MG63 (cell line): ENCODE data around the gene KLF3. TPM values are rescaled to one million over a fixed set of nuclear protein-coding genes. Genes with fewer than 3 reads are reported as not detected.

ENCODE experiments used
- DNase-seq: peaks from one replicate; pipeline ENCODE4 v3.0.0-alpha.2; 2020
- H3K27me3 ChIP-seq: fragments of 250-450 bp; sonication (Bioruptor Pico); 2 replicates; pipeline ENCODE4 v1.5.1; 2020; ENCODE audit warnings: mild to moderate bottlenecking, moderate library complexity
- H3K36me3 ChIP-seq: fragments of 250-450 bp; sonication (Bioruptor Pico); 2 replicates; pipeline ENCODE4 v1.5.1; 2020; ENCODE audit warnings: mild to moderate bottlenecking, moderate library complexity
- H3K4me3 ChIP-seq: fragments of 250-450 bp; sonication (Bioruptor Pico); 2 replicates; pipeline ENCODE4 v1.5.1; 2020; ENCODE audit warnings: mild to moderate bottlenecking, moderate library complexity
- H3K9me3 ChIP-seq: fragments of 250-450 bp; sonication (Bioruptor Pico); 2 replicates; pipeline ENCODE4 v1.5.1; 2020; ENCODE audit warnings: mild to moderate bottlenecking, moderate library complexity
- total RNA-seq: library from RNA; depleted of rRNA; stranded (reverse); fragments of >200 nt; shearing (Covaris generic); gene quantifications from 2 replicates; pipeline ENCODE4 v1.2.3, GENCODE V29; 2014; ENCODE audit warnings: low replicate concordance

The KLF3 gene
- total RNA-seq, 1 experiment from 2014 or later, result 1.9 TPM

GRCh38 chr4:38703635-38704034 lies 39.6 kb downstream of the KLF3 start:
- Histone ChIP-seq H3K9me3 (no peaks in the 10 kb centered on the region), H3K36me3 (peaks cover 6% of the 10 kb centered on the region; the same call in 1 of the 2 replicates), H3K4me3 (no peak overlapping the region), H3K27me3 (no peaks in the 10 kb centered on the region)
- DNase-seq, result no peak

DNA sequence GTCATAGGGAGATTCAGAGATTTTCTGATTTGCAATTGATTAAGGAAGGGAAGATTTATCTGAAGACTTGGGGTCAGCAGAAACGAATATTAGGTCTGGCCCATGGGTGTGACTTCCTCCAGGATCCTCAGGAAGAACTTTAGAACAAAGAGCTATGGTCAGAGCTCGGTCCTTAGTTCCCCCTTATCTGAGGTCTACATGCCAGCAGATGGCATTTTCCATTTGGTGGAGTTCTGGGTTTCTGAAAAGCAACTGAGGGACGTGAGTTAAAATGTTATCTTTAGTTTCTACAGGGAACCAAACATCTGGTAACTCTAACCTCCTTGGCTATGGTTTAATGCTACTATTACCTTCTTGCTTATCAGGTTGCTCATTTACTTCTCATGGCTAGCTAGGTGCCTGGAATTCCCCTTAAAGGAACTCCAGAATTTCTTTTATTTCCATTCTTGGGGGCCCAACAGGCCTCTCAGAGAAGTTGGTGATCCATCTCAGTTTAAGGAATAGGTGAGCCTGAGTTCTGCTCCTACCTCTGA lies 40.7 kb downstream of the KLF3 start:
- Histone ChIP-seq H3K36me3 (0 out of 2 replicates have a peak, but pooled peaks cover 4% of the 10 kb centered on the region), H3K27me3 (no peaks in the 10 kb centered on the region), H3K4me3 (no peak overlapping the region), H3K9me3 (no peaks in the 10 kb centered on the region)
- no peak for DNase-seq

DNA sequence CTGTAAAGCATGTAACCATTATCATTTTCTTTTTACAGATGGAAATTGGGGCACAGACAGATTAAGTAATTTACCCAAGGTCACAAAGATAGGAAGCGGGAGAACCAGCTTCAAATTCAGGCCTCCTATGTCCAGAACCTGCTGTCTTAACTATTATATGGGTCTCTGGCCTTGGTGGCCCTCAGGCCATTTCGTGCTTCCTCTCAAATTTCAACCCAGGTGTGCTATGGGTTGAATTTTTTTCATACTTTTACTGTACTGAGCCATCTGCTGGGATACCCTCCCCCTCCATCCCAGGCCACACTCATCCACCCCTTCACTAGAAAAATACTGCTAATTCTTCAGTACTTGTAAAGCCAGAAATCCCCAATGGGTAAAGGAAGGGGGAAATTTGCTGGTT lies 42.3 kb downstream of the KLF3 start:
- DNase-seq, result no peak
- Histone ChIP-seq H3K9me3 (no peaks in the 10 kb centered on the region), H3K4me3 (no peak overlapping the region), H3K27me3 (no peaks in the 10 kb centered on the region), H3K36me3 (no peaks in the 10 kb centered on the region)

DNA sequence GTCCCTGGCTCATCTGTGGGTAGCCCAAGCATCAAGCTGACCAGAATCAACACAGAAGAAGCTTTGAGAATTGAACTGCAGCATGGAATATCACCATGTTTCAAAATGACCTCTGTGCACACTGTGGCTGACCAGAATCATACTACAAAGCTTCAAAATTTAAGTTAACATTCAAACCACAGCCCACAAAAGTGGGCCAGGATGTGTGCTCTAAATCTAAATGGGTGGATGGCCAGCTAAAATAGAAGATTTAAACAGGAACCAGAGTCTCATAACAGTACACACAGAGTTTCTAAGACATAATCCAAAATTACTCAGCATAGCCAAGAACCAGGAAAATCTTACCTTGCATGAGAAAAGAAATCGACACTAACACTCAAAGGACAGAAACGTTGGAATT lies 46.1 kb downstream of the KLF3 start:
- H3K9me3 ChIP-seq, result no peaks in the 10 kb centered on the region
- H3K36me3 ChIP-seq, result no peaks in the 10 kb centered on the region
- no peak for DNase-seq
- no peaks in the 10 kb centered on the region for H3K27me3 ChIP-seq
- H3K4me3 ChIP-seq, result no peak overlapping the region

DNA sequence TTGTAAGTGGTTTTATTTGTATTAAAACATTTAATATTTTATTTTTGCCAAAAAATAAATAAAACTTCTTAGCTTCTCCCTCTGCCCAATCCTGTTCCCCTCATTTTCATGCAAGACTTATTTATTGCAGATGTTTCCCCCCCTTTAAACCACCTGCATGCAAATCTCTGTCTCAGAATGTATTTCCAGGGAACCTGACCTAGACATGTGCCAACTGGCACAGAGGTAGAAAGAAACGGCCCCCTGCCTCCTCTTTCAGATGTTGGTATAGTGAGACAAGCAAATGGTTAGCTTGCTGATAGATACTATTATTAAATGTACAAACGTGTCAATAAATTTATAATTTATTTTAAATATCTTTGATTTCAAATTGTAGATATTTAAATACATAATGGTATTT lies 47.1 kb downstream of the KLF3 start:
- Histone ChIP-seq H3K9me3 (no peaks in the 10 kb centered on the region), H3K27me3 (no peaks in the 10 kb centered on the region), H3K36me3 (no peaks in the 10 kb centered on the region), H3K4me3 (no peak overlapping the region)
- DNase-seq, result no peak

- no peaks in the 10 kb centered on the region for H3K36me3 ChIP-seq
- no peak for DNase-seq
- no peak overlapping the region for H3K4me3 ChIP-seq
- H3K9me3 ChIP-seq, result no peaks in the 10 kb centered on the region
- H3K27me3 ChIP-seq, result no peaks in the 10 kb centered on the region
Observed at GRCh38 chr4:38715050-38715449, 51.1 kb downstream of the KLF3 start.

GRCh38 chr4:38716256-38716655 lies 52.3 kb downstream of the KLF3 start:
- Histone ChIP-seq H3K9me3 (no peaks in the 10 kb centered on the region), H3K27me3 (no peaks in the 10 kb centered on the region), H3K4me3 (no peak overlapping the region), H3K36me3 (no peaks in the 10 kb centered on the region)
- DNase-seq, result no peak

- DNase-seq, result peak; percentile 53
- no peaks in the 10 kb centered on the region for H3K27me3 ChIP-seq
- H3K4me3 ChIP-seq, result no peak overlapping the region
- H3K36me3 ChIP-seq, result no peaks in the 10 kb centered on the region
- H3K9me3 ChIP-seq, result no peaks in the 10 kb centered on the region
Observed at GRCh38 chr4:38717604-38718003, 53.6 kb downstream of the KLF3 start.

DNA sequence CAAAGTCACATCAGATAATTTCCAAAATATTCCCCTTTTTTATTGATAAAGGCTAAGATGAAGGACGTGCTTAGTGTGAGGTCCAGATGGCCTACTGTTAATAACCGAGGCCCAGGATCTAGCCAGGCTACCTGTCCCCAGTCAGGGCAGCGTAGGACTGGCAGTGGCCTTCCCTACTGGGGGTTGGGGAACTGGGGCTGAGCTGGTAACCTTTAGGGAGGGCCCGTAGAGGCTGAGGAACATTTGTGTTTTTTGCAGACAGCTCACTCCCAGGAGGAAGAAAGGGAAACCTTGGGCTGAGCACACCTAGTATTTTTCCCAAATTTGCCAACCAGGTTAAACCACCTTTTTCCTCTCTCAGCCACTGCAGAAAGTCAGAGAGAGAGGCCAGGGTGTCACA lies 59.1 kb downstream of the KLF3 start:
- H3K36me3 ChIP-seq, result no peaks in the 10 kb centered on the region
- no peaks in the 10 kb centered on the region for H3K9me3 ChIP-seq
- DNase-seq, result no peak
- no peaks in the 10 kb centered on the region for H3K27me3 ChIP-seq
- H3K4me3 ChIP-seq, result no peak overlapping the region

- no peaks in the 10 kb centered on the region for H3K36me3 ChIP-seq
- H3K9me3 ChIP-seq, result no peaks in the 10 kb centered on the region
- no peak overlapping the region for H3K4me3 ChIP-seq
- DNase-seq, result no peak
- H3K27me3 ChIP-seq, result no peaks in the 10 kb centered on the region
Observed at GRCh38 chr4:38723726-38724474, 59.9 kb downstream of the KLF3 start.

- Histone ChIP-seq H3K36me3 (no peaks in the 10 kb centered on the region), H3K27me3 (no peaks in the 10 kb centered on the region), H3K4me3 (no peak overlapping the region), H3K9me3 (no peaks in the 10 kb centered on the region)
- DNase-seq, result no peak
Observed at GRCh38 chr4:38724475-38724808, 60.4 kb downstream of the KLF3 start.

DNA sequence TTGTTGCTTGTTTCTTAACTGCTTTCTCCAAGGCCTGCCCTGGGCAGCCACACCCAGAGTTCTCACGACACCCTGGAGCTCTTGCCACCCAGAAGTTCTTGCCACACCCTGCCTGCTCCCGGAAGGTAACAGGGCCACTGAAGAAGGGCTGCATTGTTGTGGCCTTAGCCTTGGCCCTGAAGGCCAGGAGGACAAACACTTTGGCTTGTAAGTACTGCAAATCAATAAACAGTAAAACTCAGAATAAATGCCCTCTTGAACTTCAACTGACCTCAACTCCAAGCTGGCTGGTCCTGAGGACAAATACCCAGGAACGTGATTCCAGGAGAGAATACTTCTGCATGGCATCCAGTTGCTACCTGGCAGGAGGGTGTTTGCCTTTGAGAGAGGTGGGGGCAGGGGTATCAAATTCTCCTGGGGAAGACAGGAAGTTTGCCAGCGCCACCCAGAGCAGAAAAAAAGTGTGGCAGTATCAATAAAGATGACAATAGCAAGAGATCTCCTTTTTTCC lies 64.7 kb downstream of the KLF3 start:
- DNase-seq, result no peak
- no peak overlapping the region for H3K4me3 ChIP-seq
- no peaks in the 10 kb centered on the region for H3K9me3 ChIP-seq
- H3K27me3 ChIP-seq, result no peaks in the 10 kb centered on the region
- H3K36me3 ChIP-seq, result no peaks in the 10 kb centered on the region

DNA sequence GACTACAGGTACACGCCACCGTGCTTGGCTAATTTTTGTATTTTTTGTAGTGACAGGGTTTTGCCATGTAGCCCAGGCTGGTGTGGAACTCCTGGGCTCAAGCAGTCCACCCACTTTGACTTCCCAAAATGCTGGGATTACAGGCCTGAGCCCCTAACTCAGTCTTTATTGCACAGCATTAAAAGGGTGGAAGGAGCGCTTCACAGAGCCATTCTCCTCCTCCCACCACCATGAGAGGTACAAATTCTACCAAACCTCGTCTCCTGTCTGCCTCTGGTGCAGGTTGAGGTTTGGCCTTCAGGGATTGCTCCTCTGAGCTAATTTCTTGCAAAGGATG lies 66.5 kb downstream of the KLF3 start:
- DNase-seq, result no peak
- H3K9me3 ChIP-seq, result no peaks in the 10 kb centered on the region
- H3K4me3 ChIP-seq, result no peak overlapping the region
- H3K27me3 ChIP-seq, result no peaks in the 10 kb centered on the region
- H3K36me3 ChIP-seq, result no peaks in the 10 kb centered on the region

DNA sequence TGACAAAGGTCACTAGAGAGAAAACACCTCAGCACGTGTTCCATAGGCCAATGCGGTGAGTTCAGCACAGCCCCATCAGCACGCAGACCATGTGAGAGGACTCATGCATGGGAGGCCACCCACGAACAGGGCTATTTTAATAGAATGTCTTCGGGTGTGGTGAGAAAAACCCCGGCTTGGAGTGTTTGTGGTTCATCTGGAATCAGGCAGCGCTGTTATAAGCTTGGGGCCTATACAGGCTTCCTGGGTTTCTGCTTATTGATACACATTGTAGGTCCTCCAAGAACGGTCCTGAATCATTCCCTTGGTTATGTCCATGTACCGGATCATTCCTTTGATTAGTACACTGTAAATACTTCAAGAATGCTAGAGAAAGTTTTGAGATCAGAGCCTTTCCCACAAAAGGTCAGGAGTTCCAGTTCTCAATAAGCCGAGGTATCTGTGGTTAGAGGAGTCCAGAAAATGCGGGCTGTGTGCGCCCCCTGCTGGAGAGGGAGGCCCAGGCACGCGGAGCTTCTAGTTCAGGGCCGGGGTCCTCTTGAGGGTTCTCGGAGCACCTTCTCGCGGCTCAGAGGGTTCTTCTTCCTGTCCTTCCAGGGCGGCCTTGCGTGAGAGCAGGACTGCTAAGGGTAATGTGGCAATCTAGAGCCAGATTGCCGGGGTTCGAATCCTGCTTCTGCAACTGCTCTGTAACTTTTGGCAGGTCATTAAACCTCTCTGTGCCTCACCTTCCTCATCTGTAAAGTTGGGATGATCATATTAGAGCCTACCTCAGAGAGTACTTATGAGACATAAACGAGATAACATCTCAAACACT lies 67.0 kb downstream of the KLF3 start:
- H3K9me3 ChIP-seq, result no peaks in the 10 kb centered on the region
- no peaks in the 10 kb centered on the region for H3K36me3 ChIP-seq
- H3K4me3 ChIP-seq, result no peak overlapping the region
- DNase-seq, result peak; percentile 63
- H3K27me3 ChIP-seq, result no peaks in the 10 kb centered on the region

- Histone ChIP-seq H3K4me3 (no peak overlapping the region), H3K9me3 (no peaks in the 10 kb centered on the region), H3K36me3 (no peaks in the 10 kb centered on the region), H3K27me3 (no peaks in the 10 kb centered on the region)
- no peak for DNase-seq
Observed at GRCh38 chr4:38733663-38734062, 69.7 kb downstream of the KLF3 start.

- Histone ChIP-seq H3K36me3 (no peaks in the 10 kb centered on the region), H3K9me3 (no peaks in the 10 kb centered on the region), H3K4me3 (no peak overlapping the region), H3K27me3 (no peaks in the 10 kb centered on the region)
- DNase-seq, result no peak
Observed at GRCh38 chr4:38734446-38734845, 70.4 kb downstream of the KLF3 start.

DNA sequence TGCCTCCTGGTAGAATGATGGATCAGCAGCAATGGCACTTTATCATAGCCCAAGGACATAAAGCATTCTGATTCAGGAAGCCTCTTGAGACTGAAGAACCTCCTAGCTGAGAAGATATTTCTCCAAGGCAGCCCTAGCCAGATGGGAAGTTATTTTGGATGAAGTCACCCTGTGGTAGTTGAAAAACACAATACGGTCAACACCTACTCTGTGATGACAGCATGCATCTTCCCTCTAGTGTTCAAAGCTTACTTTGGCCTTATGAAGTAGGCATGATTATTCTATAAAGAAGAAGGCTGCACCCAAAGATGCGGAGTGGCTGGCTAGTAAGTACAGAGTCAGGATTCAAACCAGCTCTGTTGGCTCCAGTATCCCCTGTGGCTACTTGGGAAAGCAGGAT lies 70.9 kb downstream of the KLF3 start:
- Histone ChIP-seq H3K9me3 (no peaks in the 10 kb centered on the region), H3K36me3 (no peaks in the 10 kb centered on the region), H3K4me3 (no peak overlapping the region), H3K27me3 (no peaks in the 10 kb centered on the region)
- DNase-seq, result no peak

DNA sequence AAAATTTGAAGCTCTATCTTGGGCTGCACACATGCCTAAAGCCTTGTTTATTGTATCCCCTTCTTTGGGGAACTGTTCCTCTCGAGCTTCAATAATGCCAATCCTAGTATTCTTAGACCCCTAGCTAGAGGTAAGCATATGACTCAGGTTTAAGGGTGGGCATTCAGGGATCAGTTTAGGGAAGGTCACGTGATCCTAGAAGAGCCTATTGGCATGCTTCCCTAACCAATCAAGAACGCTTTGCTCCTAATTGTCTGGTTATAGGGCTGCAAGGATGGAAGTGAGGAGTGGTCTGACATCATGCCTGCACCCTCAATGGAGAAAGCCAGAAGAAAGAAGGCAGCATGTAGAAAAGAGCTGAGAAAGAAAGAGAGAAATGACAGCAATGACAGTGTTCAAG lies 71.9 kb downstream of the KLF3 start:
- H3K27me3 ChIP-seq, result no peaks in the 10 kb centered on the region
- no peaks in the 10 kb centered on the region for H3K9me3 ChIP-seq
- H3K36me3 ChIP-seq, result no peaks in the 10 kb centered on the region
- DNase-seq, result no peak
- H3K4me3 ChIP-seq, result no peak overlapping the region
